ENCODE data around the gene TMC4. TPM values are rescaled to one million over a fixed set of nuclear protein-coding genes. Genes with fewer than 3 reads are reported as not detected.

The TMC4 gene
- total and polyA plus RNA-seq, 10 donors, result 0.12 to 4.0 (median 0.77) TPM; not detected in 2

DNA sequence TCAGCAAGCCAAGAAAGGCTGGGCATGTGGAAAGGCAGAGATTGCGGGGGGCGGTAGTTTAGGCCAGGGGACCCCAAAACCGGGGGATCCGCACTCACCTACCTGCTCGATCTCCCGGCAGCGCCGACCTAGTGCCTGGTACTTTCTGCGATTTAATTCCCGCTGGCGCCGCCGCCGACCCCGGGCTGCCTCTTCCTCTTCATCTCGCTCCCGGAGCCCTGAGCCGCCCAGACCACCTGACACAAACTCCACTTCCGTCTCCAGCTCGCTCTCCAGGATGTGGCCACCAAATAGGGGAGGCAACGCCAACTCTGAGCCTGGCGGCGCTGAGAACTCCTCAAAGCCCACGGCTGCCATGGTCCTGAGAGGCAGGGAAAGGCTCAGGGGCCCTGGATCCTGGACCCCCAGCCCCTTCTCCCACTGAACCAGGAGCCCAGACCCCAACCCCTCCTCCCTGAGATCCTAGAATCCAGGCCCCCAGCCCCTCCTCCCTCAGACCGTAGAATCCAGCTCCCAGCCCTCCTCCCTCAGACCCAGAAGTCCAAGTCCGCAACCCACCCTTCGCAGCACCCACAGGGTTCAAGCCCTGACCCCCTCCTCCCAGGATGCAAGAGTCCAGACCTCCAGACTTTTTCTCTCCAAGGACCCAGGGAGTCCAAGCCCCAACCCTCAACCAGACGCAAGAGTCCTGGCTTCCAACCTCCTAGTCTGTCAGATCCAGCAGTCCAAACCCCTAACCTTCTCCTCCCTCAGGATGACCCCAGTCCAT is 58.4 kb downstream of the TMC4 start:
- Histone ChIP-seq H3K9me3 (no peaks in the 10 kb centered on the region), H3K4me3 (peak overlapping the region; percentile 85 to 98 (median 92)), H3K36me3 (peaks cover 4 to 60% (median 31%) of the 10 kb centered on the region in 6 donors), H3K4me1 (peaks cover 17 to 48% (median 33%) of the 10 kb centered on the region in 6 donors), H3K27me3 (replicated peaks in 1 of 7) (no peaks in the 10 kb centered on the region), H3K27ac (peak overlapping the region; percentile 82 to 95 (median 92))
- peak; percentile 90 for DNase-seq
- TF ChIP-seq POLR2AphosphoS5 (IDR thresholded peaks at IDR 0.05) (peak; percentile 72 to 81 (median 77)), POLR2A (IDR thresholded peaks at IDR 0.05) (no peak)
- TF ChIP-seq, protein P1, sequence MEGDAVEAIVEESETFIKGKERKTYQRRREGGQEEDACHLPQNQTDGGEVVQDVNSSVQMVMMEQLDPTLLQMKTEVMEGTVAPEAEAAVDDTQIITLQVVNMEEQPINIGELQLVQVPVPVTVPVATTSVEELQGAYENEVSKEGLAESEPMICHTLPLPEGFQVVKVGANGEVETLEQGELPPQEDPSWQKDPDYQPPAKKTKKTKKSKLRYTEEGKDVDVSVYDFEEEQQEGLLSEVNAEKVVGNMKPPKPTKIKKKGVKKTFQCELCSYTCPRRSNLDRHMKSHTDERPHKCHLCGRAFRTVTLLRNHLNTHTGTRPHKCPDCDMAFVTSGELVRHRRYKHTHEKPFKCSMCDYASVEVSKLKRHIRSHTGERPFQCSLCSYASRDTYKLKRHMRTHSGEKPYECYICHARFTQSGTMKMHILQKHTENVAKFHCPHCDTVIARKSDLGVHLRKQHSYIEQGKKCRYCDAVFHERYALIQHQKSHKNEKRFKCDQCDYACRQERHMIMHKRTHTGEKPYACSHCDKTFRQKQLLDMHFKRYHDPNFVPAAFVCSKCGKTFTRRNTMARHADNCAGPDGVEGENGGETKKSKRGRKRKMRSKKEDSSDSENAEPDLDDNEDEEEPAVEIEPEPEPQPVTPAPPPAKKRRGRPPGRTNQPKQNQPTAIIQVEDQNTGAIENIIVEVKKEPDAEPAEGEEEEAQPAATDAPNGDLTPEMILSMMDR (IDR thresholded peaks at IDR 0.05 in 8 of 11, conservative IDR thresholded peaks at IDR 0.05 in 3 of 11), result no peak
- intact Hi-C loops (cut with DNase I; ENCODE audit: low total_unique reads), result no loop called here
- 2 to 7% (median 6%) methylated on average over 26 to 28 of the region's 28 CpGs for WGBS, 5 donors

Other genes with a start within 250 kb of the TMC4 start
- gene CACNG8, start 210.2 kb downstream of the TMC4 start, total RNA-seq, result under 1 TPM in 3 of 7 donors, not detected in 4; 0.03 to 0.11 (median 0.06) TPM
- under 1 TPM in 1 of 3 donors, not detected in 2; 0.02 TPM for gene CACNG8, start 210.2 kb downstream of the TMC4 start, polyA plus RNA-seq
- gene CACNG6, start 181.5 kb downstream of the TMC4 start, total RNA-seq, result not detected
- gene CACNG6, start 181.5 kb downstream of the TMC4 start, polyA plus RNA-seq, result not detected
- 10 to 100 TPM in 2 of 7 donors, 1 to 10 TPM in 4, not detected in 1; 2.8 to 13.3 (median 7.3) TPM for gene VSTM1, start 109.3 kb downstream of the TMC4 start, total RNA-seq
- gene VSTM1, start 109.3 kb downstream of the TMC4 start, polyA plus RNA-seq, result under 1 TPM; 0.32 to 0.70 (median 0.41) TPM
- gene TARM1, start 91.8 kb downstream of the TMC4 start, total RNA-seq, result 1 to 10 TPM in 1 of 7 donors, not detected in 6; 1.5 TPM
- not detected for gene TARM1, start 91.8 kb downstream of the TMC4 start, polyA plus RNA-seq
- 10 to 100 TPM in 6 of 7 donors, 1 to 10 TPM in 1; 9.1 to 49.5 (median 18.3) TPM for gene OSCAR, start 72.4 kb downstream of the TMC4 start, total RNA-seq
- gene OSCAR, start 72.4 kb downstream of the TMC4 start, polyA plus RNA-seq, result 10 to 100 TPM in 2 of 3 donors, 1 to 10 TPM in 1; 2.4 to 18.2 (median 12.9) TPM
- 100 to 1,000 TPM in 1 of 7 donors, 10 to 100 TPM in 6; 14.5 to 109 (median 73.5) TPM for gene NDUFA3, start 70.3 kb downstream of the TMC4 start, total RNA-seq
- gene NDUFA3, start 70.3 kb downstream of the TMC4 start, polyA plus RNA-seq, result 100 to 1,000 TPM; 162 to 197 (median 185) TPM
- gene TFPT, start 57.5 kb downstream of the TMC4 start, total RNA-seq, result 10 to 100 TPM; 16.5 to 22.7 (median 20.1) TPM
- 10 to 100 TPM; 24.8 to 36.5 (median 28.8) TPM for gene TFPT, start 57.5 kb downstream of the TMC4 start, polyA plus RNA-seq
- gene PRPF31, start 57.4 kb downstream of the TMC4 start, total RNA-seq, result 10 to 100 TPM; 34.7 to 57.0 (median 48.1) TPM
- gene PRPF31, start 57.4 kb downstream of the TMC4 start, polyA plus RNA-seq, result 10 to 100 TPM; 45.5 to 66.2 (median 59.1) TPM
- 10 to 100 TPM; 40.7 to 56.1 (median 48.2) TPM for gene CNOT3, start 35.4 kb downstream of the TMC4 start, total RNA-seq
- gene CNOT3, start 35.4 kb downstream of the TMC4 start, polyA plus RNA-seq, result 10 to 100 TPM; 17.7 to 34.3 (median 24.6) TPM
- gene LENG1, start 13.4 kb downstream of the TMC4 start, total RNA-seq, result 10 to 100 TPM in 2 of 7 donors, 1 to 10 TPM in 5; 7.5 to 12.1 (median 9.0) TPM
- 10 to 100 TPM in 1 of 3 donors, 1 to 10 TPM in 2; 7.4 to 14.6 (median 9.1) TPM for gene LENG1, start 13.4 kb downstream of the TMC4 start, polyA plus RNA-seq
- 100 to 1,000 TPM in 3 of 7 donors, 10 to 100 TPM in 4; 65.1 to 208 (median 85.9) TPM for gene MBOAT7, start 16.4 kb upstream of the TMC4 start, total RNA-seq
- 10 to 100 TPM; 12.0 to 19.4 (median 14.7) TPM for gene MBOAT7, start 16.4 kb upstream of the TMC4 start, polyA plus RNA-seq
- 100 to 1,000 TPM in 1 of 7 donors, 10 to 100 TPM in 6; 32.2 to 109 (median 45.5) TPM for gene TSEN34, start 18.1 kb upstream of the TMC4 start, total RNA-seq
- 10 to 100 TPM; 25.5 to 45.2 (median 37.5) TPM for gene TSEN34, start 18.1 kb upstream of the TMC4 start, polyA plus RNA-seq
- 1,000 to 10,000 TPM; 1,182 to 2,757 (median 1,587) TPM for gene RPS9, start 27.7 kb upstream of the TMC4 start, total RNA-seq
- 1,000 to 10,000 TPM; 6,196 to 7,306 (median 6,994) TPM for gene RPS9, start 27.7 kb upstream of the TMC4 start, polyA plus RNA-seq
- gene LILRB3, start 49.8 kb upstream of the TMC4 start, total RNA-seq, result 100 to 1,000 TPM in 3 of 7 donors, 10 to 100 TPM in 4; 61.5 to 443 (median 97.5) TPM
- 10 to 100 TPM in 2 of 3 donors, 1 to 10 TPM in 1; 6.4 to 24.6 (median 22.5) TPM for gene LILRB3, start 49.8 kb upstream of the TMC4 start, polyA plus RNA-seq
- 10 to 100 TPM; 21.5 to 77.5 (median 38.3) TPM for gene LILRA6, start 69.6 kb upstream of the TMC4 start, total RNA-seq
- 1 to 10 TPM; 1.2 to 8.2 (median 6.7) TPM for gene LILRA6, start 69.6 kb upstream of the TMC4 start, polyA plus RNA-seq
- 100 to 1,000 TPM in 1 of 7 donors, 10 to 100 TPM in 6; 38.9 to 112 (median 79.6) TPM for gene LILRB5, start 84.1 kb upstream of the TMC4 start, total RNA-seq
- 10 to 100 TPM in 2 of 3 donors, 1 to 10 TPM in 1; 3.8 to 41.2 (median 23.9) TPM for gene LILRB5, start 84.1 kb upstream of the TMC4 start, polyA plus RNA-seq
- gene LILRB2, start 108.0 kb upstream of the TMC4 start, total RNA-seq, result 100 to 1,000 TPM in 3 of 7 donors, 10 to 100 TPM in 4; 52.9 to 209 (median 94.5) TPM
- 10 to 100 TPM; 10.2 to 26.0 (median 23.8) TPM for gene LILRB2, start 108.0 kb upstream of the TMC4 start, polyA plus RNA-seq
- 100 to 1,000 TPM in 2 of 7 donors, 10 to 100 TPM in 5; 43.3 to 262 (median 79.9) TPM for gene LILRA5, start 140.0 kb upstream of the TMC4 start, total RNA-seq
- 10 to 100 TPM; 16.3 to 53.6 (median 34.5) TPM for gene LILRA5, start 140.0 kb upstream of the TMC4 start, polyA plus RNA-seq
- gene LILRA4, start 166.0 kb upstream of the TMC4 start, total RNA-seq, result 10 to 100 TPM; 11.5 to 61.1 (median 17.5) TPM
- gene LILRA4, start 166.0 kb upstream of the TMC4 start, polyA plus RNA-seq, result 10 to 100 TPM; 32.1 to 80.9 (median 39.8) TPM
- 100 to 1,000 TPM in 6 of 7 donors, 10 to 100 TPM in 1; 95.9 to 164 (median 125) TPM for gene LAIR1, start 191.8 kb upstream of the TMC4 start, total RNA-seq
- 10 to 100 TPM; 56.3 to 74.8 (median 71.1) TPM for gene LAIR1, start 191.8 kb upstream of the TMC4 start, polyA plus RNA-seq
- 1 to 10 TPM in 5 of 7 donors, under 1 TPM in 2; 0.97 to 2.9 (median 1.2) TPM for gene TTYH1, start 242.3 kb upstream of the TMC4 start, total RNA-seq
- 1 to 10 TPM; 1.1 to 3.5 (median 1.2) TPM for gene TTYH1, start 242.3 kb upstream of the TMC4 start, polyA plus RNA-seq